GM18951 (cell line): ENCODE measurements around the gene SKP1.

Experiments
- POLR2A ChIP-seq: IDR thresholded peaks from 4 replicates; pipeline ENCODE4 v1.6.1; 2011; ENCODE audit warnings: mild to moderate bottlenecking; ENCODE audit not compliant: insufficient read length, insufficient read depth; ENCODE audit errors: extremely low read depth
- in situ Hi-C: fragments of 300-500 bp; cut with MboI; formaldehyde crosslinking; loops from one replicate; pipeline ENCODE4 v1.12.0; 2022; ENCODE audit warnings: low sequenced_read_pairs, mixed read lengths, inconsistent platforms; ENCODE audit not compliant: unreplicated experiment

Gene SKP1

DNA sequence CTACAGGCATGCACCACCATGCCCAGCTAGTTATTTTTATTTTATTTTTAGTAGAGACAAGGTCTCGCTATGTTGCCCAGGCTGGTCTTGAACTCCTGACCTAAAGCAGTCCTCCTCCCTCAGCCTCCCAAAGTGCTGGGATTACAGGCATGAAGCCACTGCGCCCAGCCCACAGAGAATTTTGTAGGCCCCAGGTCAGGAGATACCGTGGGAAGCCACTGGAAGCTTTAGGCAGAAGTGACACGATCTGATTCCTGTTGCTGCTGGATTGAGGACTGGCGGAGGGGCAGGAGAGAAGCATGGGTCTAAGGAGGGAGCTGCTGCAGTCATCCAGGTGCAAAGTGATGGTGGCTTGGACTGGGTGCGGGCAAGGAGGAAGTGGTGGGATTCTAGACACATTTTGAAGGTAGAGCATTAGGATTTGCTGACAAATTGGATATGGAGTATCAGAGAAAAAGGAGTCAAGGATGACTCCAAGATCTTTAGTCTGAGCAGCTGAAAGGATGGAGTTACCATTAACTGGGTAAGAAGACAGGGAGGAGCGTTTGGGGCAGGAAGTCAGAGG, 41.6 kb downstream of the SKP1 start:
- in situ Hi-C loops = loop anchor here (5.0 kb wide), 1 partner anchor 93 kb away; no protein-coding TSS in a partner anchor
- TF ChIP-seq POLR2A = no peak

DNA sequence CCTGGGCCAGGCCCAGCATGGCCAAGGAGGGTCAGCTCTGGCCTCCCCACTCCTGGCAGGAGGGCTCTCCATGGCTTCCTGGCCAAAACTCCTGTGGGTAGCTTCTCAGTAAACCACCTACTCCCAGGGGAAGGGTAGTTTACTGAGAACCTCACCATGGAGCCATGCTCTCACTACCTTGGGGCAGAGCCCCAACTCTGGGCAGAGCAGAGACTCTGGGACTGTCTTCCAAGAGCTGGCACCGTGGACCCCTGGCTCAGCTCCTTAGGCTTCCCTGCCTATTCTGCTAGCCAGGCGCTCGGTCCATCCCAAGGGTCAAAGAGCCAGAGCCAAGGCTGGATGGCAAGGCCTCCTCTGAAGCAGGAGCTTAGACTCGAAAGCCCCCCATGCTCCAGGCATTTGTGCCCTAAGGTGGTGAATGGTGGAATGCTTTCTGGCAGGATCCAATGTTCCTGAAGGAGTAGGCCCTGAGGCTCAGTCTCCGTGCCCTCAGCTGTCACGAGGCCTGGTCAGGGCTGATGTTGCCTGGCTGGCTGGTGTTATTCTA, 42.7 kb downstream of the SKP1 start:
- in situ Hi-C loops = no loop called here
- TF ChIP-seq POLR2A = no peak

DNA sequence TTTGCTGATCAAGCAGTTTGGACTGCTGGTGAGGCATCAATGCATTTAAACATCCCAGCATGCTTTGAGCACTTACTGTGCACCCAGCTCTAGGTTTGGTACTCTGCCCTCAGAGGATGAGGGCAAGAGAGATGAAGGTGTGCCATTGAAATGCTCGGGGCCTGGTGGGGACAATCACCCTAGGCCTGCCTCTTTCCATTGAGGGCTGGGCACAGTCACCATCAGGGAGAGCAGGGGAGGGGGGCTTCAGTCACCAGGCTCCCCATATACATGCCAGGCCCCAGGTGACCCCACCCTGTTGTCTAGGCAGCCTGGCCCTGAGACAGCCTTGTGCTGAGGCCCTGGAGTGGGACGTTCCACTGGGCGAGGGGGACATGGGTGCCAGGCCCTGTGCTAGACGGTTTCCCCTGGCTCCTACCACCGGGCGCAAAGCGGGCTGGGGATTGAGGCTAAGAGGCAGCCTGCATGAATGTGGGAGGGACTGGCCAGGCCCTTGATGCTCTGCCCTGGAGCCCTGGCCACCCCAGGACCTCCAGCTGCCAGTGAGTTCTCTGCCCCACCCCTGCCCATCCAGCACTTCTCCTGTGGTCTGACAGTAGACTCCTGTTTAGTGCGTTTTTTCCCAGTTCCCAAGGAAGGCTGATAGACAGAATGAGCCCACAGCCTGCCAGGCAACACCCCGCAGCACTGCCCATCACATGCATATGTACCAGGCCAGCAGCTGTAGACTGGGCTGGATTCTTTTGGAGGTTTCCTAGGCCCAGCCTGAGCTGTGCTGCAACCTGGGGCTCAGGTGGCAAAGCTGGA, 43.4 kb downstream of the SKP1 start:
- in situ Hi-C loops = no loop called here
- no peak for TF ChIP-seq POLR2A

DNA sequence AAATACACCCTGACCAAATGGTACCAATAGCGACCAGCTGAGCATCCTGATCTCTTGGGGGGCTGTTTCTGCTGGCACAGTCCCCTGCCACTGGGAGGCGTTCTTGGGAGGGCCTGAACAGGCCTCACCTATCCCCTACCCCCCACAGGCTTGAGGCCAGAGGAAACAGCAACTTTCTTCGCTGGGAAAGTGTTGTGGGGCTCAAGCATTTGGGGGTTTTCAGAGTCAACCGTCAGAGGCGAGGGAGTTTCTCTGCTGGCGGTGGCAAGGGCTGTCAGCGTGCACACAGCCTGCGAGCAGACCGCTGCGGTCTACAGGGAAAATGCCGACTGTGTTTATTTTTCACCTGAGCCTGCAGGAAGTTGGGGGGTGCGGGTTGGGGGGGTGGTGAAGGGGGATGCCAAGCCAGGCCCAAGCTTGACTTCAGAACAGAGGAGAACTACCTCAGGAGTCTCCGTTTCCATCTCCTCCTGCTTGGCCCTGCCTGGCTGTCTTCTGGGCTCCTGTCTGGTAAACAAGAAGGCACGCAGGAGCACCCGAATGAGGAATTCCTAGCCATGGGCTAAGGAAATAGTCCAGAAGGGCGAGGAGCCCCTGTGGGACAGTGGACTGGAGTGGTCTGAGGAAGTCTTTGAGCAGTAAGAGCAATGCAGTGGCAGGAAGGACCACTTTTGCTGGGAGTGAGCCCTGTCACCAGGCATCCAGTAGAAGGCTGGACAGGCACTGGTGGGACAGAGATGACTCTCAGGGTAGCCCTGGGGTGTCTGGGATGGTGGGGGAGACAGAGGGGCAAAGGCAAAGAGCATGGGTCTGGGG, 44.2 kb downstream of the SKP1 start:
- TF ChIP-seq POLR2A = no peak
- in situ Hi-C loops = no loop called here

DNA sequence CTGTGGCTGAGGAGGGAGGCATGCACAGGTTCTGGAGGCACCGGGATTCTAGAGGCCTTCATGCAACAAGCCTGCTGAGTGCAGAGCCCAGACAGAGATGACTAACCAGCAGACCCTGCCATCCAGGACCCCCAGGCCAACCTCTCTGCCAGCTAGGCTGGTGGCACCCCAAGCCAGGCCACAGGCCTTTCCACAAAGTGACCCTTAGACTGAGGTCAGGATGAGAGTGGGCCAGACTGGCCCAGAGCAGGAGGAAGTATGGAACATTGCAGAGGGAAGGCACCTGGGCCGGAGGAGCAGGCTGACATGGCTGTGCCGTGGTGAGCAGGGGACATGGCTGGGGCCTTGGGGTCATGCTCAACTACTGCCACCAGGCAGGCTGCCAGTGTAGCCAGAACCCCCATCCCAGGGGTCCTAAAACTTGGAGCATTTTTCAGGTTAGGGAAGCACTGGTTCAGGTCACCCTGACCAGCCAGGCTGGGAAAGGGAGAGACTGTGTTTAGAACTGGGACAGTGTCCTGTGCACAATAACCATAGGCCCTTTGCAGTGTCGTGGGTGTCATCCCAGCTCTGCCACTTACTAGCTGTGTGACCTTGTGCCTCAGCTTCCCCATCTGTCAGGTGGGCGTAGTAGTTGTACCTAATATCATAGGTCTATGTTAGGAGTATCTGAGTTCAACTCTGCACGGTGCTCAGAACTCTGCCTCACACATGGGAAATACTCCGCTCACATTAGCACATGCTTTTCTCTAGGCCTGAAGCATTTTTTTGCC, 45.0 kb downstream of the SKP1 start:
- TF ChIP-seq POLR2A = no peak
- in situ Hi-C loops = no loop called here

DNA sequence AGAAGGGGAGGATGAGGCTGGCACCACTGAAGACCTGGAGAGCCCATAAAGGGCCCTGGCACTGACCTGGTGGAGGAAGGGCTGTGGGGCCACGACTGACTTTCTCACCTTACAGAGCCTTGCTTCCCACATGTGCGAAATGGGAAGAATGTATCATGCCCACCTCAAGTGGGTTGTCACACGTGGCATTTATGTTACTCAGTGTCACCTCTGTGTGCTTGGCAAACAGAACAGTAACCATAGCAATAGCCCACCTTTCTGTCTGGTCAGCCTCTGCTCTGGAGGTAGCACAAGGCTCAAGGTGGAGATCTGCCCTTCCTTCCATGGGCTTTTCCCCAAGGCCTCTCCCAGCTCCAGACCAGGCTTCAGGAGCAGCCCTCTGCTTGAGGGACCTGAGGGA, 45.6 kb downstream of the SKP1 start:
- in situ Hi-C loops = no loop called here
- no peak for TF ChIP-seq POLR2A

DNA sequence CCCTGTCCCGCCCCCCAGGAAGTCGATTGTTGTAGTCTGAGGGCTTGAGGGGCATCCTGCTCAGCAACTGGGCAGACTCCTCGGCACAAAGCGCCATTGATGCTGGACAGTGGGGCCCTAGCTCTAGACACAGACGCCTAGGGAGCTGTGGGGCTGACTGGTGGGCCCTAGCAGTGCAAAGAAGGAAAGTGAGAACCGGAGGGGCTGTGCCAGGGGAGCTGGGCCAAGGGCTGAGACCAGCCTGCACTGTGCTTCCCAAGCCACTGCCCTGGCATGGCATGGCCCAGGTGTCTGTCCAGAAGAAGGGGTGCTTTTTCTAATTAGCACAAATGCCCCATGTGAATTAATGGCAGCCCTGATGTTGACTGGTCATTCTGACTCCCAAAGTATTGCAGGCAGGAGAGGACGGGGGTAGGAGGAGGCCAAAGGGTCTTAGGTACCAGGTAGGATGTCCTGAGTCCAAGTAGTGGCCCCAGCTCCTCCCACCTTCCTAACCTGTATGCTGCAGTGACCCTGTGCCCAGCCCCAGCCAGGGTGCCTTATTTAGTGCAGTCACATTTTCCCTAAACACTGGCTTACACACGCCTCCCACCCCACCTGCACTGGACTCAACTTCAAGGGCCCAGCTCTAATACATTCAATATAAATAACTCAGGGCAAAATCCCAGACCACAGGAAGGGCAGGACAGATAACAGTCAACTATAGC, 46.4 kb downstream of the SKP1 start:
- in situ Hi-C loops = no loop called here

DNA sequence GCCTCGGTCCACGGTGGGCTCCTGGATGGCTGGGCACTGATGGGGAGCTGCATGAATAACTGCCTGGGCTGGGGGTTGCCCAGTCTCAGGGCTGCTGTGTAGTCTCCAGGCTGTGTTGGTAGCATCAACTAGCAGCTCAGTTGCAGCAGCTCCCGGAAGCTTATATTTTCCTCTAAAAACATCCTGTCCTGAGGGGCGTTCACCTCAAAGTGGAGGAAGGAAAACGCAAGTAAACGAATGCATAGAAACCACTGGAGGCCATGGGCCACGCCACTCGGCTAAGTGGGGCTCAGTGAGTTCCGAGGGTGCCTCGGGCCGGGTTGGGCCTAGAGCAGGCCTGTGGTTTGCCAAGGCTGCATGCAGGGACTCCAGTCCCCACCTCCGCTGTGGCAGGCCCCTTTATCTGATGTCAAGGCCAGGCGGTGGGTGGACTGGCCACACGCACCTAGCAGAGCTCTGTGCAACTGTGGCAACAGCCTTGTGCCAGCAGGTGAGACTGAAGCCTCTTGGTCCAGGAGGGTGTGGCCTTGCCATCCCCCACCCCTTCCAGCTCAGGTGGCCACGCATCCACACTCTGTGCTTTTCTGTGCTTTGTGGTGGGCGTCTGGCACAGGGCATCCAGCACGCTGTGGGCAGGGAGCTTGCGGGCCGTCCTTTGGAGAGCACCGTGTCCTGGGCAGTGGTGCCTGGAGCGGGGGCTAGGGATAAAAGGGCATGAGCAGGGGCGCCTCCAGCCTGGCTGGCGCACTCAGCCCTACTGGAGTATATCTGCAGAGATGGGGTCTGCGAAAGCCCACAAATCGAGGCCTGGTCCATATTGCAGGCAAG, 47.1 kb downstream of the SKP1 start:
- TF ChIP-seq POLR2A = no peak
- in situ Hi-C loops = no loop called here

More for the DNA sequence above, 46.4 kb downstream of the SKP1 start:
- TF ChIP-seq POLR2A = no peak

DNA sequence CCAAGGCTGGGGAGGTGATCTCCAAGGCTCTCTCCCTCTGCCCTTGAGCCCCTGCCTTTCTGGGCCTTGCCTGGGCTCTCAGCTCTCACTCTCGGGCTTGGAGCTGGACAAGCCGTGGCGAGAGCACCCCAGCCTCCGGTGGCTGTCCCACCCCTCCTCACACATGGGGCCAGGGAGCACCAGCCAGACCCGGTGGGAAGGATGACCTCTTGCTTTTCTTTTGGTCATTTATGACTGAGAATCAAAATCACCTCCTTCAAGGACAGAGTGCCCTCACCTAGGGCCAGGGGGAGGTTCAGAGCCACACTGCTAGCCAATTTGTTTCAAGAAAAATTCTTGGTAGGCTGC, 48.1 kb downstream of the SKP1 start:
- TF ChIP-seq POLR2A = no peak
- in situ Hi-C loops = no loop called here

DNA sequence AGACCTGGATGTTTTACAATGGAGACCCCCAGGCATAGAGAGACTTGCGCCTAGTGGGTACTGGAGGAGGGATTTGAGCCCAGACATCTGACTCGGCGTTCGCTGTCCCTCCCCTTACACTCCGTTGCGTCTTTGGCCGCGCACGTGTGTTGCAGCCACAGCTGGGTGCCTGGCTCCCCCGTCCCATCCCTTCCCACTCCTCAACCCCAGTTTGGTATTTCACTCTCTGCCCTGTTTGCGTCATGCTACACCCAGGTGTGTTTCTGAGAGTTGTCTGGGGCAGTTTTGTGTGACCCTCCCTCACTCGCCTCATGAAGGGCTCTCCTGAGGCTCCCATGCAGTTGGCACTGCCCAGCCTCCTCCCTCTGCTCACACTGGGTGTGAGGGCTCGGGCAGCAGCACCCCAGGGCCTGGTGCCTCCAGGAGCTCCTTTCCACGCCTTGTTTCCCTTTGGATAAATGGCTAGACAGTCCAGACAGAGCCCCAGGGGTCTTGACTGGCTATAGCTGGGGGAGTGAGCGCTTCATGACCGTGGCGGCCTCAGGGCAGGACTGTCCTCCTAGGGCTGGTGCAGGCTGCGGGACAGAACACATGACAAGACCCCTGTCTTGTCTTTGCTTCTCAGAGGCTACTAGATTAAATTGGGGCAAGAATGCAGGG, 48.6 kb downstream of the SKP1 start:
- in situ Hi-C loops = no loop called here
- TF ChIP-seq POLR2A = no peak

DNA sequence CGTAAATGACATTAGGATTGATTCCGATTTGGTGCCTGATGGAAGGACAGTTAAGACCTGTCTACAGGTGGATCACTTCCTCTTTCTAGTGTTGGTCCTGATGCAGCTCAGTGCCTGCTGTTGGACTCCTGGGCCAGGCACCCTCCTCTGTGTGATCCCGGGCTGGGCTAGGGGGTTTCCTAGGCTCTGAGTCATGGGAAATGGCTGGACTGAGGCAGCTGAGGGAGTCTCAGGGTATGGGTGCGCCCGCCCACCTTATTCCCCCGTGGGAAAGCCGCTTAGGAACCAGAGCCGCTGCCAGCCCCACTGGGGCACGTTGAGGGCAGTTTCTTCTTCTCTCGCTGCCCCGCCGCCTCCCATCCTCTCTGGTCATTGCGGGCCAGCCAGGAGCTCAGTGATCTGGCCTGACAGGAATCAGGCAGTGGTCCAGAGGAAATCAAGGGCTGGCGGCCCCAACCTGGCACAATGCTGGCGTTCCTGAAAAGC, 49.3 kb downstream of the SKP1 start:
- TF ChIP-seq POLR2A = no peak
- in situ Hi-C loops = no loop called here
